GM23248 (cell line): Measurements from ENCODE around the gene EXOC2.

Experiments
- EZH2 ChIP-seq: fragments of 200-600 bp; sonication (generic); IDR thresholded peaks from 2 replicates; pipeline ENCODE4 v1.6.1; 2018; ENCODE audit warnings: antibody characterized with exemption, mild to moderate bottlenecking; ENCODE audit not compliant: insufficient read depth, poor library complexity, severe bottlenecking
- EZH2phosphoT487 ChIP-seq: fragments of 200-600 bp; sonication (generic); IDR thresholded peaks from 2 replicates; pipeline ENCODE4 v1.6.1; 2018; ENCODE audit warnings: antibody characterized with exemption, moderate library complexity, mild to moderate bottlenecking, low read depth; ENCODE audit not compliant: insufficient read depth

DNA sequence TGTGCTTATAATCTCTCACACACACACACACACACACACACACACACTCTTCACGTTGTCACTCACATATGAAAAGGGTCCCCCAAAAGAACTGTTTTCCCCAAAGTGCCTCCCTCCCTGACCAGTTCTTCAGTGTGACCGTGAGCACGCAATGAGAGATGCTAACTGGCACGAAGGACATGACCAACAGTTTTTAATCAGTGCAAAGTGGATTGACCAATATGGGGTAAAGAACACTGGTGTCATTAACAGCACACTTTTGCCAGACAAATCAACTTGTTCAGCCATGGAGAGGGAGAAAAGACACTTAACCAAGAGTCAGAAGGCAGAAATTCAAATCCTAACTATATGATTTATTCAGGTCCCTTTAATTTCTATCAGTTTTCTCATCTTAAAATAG is 15.0 kb downstream of the EXOC2 start:
- TF ChIP-seq EZH2phosphoT487: no peak
- no peak for TF ChIP-seq EZH2
